CD14-positive monocyte (primary cell): ENCODE results near the gene TBC1D4. TPM values are rescaled to one million over a fixed set of nuclear protein-coding genes. Genes with fewer than 3 reads are reported as not detected.

Source experiments
- DNase-seq, 3 donors: peaks; one replicate each; pipeline ENCODE4 v3.0.0-alpha.2; 2011 to 2022
- H2AFZ ChIP-seq: 2 replicates; pipeline ENCODE4 v1.6.0; 2012; ENCODE audit warnings: mild to moderate bottlenecking, low read depth, low read length, inconsistent platforms; ENCODE audit not compliant: insufficient read depth, poor library complexity, severe bottlenecking
- H3K27ac ChIP-seq, 2 donors: 1 replicate in 1 of 2; 2 replicates in 1 of 2; pipeline ENCODE4 v1.5.1; 2012 to 2013; ENCODE audit warnings: low read length in 2 of 2, control low read depth in 1 of 2, inconsistent platforms in 1 of 2, low read depth in 1 of 2, mild to moderate bottlenecking in 1 of 2
- H3K27me3 ChIP-seq, 2 donors: one replicate each; pipeline versions ENCODE4 v1.6.0 to v1.6.1; 2011 to 2013; ENCODE audit warnings: low read length in 2 of 2; ENCODE audit not compliant: control insufficient read depth in 2 of 2, insufficient read depth in 2 of 2
- H3K36me3 ChIP-seq, 2 donors: replicated peaks in 1 of 2; 1 replicate in 1 of 2; 2 replicates in 1 of 2; pipeline versions ENCODE4 v1.5.1 to v1.6.1; 2012 to 2013; ENCODE audit warnings: low read length in 2 of 2, control low read depth in 1 of 2, inconsistent platforms in 1 of 2, mild to moderate bottlenecking in 1 of 2; ENCODE audit not compliant: insufficient read depth in 2 of 2, control insufficient read depth in 1 of 2
- H3K4me1 ChIP-seq, 2 donors: 1 replicate in 1 of 2; 2 replicates in 1 of 2; pipeline versions ENCODE4 v1.5.1 to v1.6.1; 2012 to 2013; ENCODE audit warnings: low read length in 2 of 2, control low read depth in 1 of 2, inconsistent platforms in 1 of 2, mild to moderate bottlenecking in 1 of 2, moderate library complexity in 1 of 2; ENCODE audit not compliant: insufficient read depth in 2 of 2, control insufficient read depth in 1 of 2
- H3K4me2 ChIP-seq: replicated peaks from 2 replicates; pipeline ENCODE3; 2012; ENCODE audit warnings: low read length, moderate library complexity, mild to moderate bottlenecking; ENCODE audit not compliant: poor library complexity, severe bottlenecking; ENCODE audit errors: extremely low read depth
- H3K4me3 ChIP-seq, 3 experiments: fragments of 200-600 bp in 1 of 3; sonication (generic) in 1 of 3; replicated peaks in 1 of 3; 1 replicate in 2 of 3; 2 replicates in 1 of 3; pipeline ENCODE4 v1.5.1; 2011 to 2013; ENCODE audit warnings: low read length in 3 of 3, mild to moderate bottlenecking in 3 of 3, control low read depth in 2 of 3, low read depth in 2 of 3, inconsistent platforms in 1 of 3, moderate library complexity in 1 of 3
- H3K79me2 ChIP-seq: 2 replicates; pipeline ENCODE4 v1.6.0; 2012; ENCODE audit warnings: mild to moderate bottlenecking, control low read depth, inconsistent platforms, low read length, moderate library complexity; ENCODE audit not compliant: insufficient read depth
- H3K9ac ChIP-seq: 2 replicates; pipeline ENCODE4 v1.6.0; 2017; ENCODE audit warnings: low read length, mild to moderate bottlenecking; ENCODE audit not compliant: insufficient read depth, poor library complexity, severe bottlenecking
- H3K9me3 ChIP-seq, 2 donors: replicated peaks in 1 of 2; 1 replicate in 1 of 2; 2 replicates in 1 of 2; pipeline versions ENCODE4 v1.5.1 to v1.6.1; 2012 to 2013; ENCODE audit warnings: low read length in 2 of 2, control low read depth in 1 of 2; ENCODE audit not compliant: control insufficient read depth in 1 of 2, insufficient read depth in 1 of 2
- H4K20me1 ChIP-seq: 2 replicates; pipeline ENCODE4 v1.6.0; 2012; ENCODE audit warnings: mild to moderate bottlenecking, low read length, control low read depth, moderate library complexity; ENCODE audit not compliant: insufficient read depth
- H3K27ac Mint-ChIP-seq, 7 donors: one replicate each; pipeline ENCODE4 v1.8.0; 2020; ENCODE audit warnings: mild to moderate bottlenecking in 7 of 7, mixed read lengths in 7 of 7, moderate library complexity in 6 of 7, inconsistent platforms in 2 of 7
- H3K27me3 Mint-ChIP-seq, 3 donors: one replicate each; pipeline ENCODE4 v1.8.0; 2021 to 2022; ENCODE audit warnings: low read depth in 3 of 3, mild to moderate bottlenecking in 3 of 3, mixed read lengths in 3 of 3, moderate library complexity in 3 of 3, inconsistent platforms in 1 of 3
- H3K36me3 Mint-ChIP-seq, 2 donors: one replicate each; pipeline ENCODE4 v1.8.0; 2020; ENCODE audit warnings: mixed read lengths in 2 of 2, inconsistent platforms in 1 of 2, mild to moderate bottlenecking in 1 of 2
- H3K4me1 Mint-ChIP-seq: one replicate; pipeline ENCODE4 v1.8.0; 2020; ENCODE audit warnings: mild to moderate bottlenecking, mixed read lengths
- H3K4me3 Mint-ChIP-seq, 2 donors: one replicate each; pipeline ENCODE4 v1.8.0; 2020; ENCODE audit warnings: mild to moderate bottlenecking in 2 of 2, mixed read lengths in 2 of 2, moderate library complexity in 1 of 2
- H3K9me3 Mint-ChIP-seq, 7 donors: one replicate each; pipeline ENCODE4 v1.8.0; 2020 to 2022; ENCODE audit warnings: mixed read lengths in 7 of 7, mild to moderate bottlenecking in 6 of 7, moderate library complexity in 6 of 7, inconsistent platforms in 2 of 7
- WGBS: methylation state at CpG from one replicate; pipeline ENCODE4 v1.1.5; 2013; ENCODE audit warnings: missing lambda C conversion rate; ENCODE audit not compliant: insufficient coverage; 5-methylcytosine and 5-hydroxymethylcytosine counted together
- intact Hi-C, 2 donors: fragments of 100-400 bp; cut with micrococcal nuclease; formaldehyde crosslinking; loops; one replicate each; pipeline versions ENCODE4 v1.15.0 to v1.15.1; 2023
- polyA plus RNA-seq, 3 donors: library from polyadenylated mRNA; depleted of rRNA in 1 of 3; unstranded in 2 of 3; stranded (reverse) in 1 of 3; fragments of 300-500 nt in 2 of 3; fragments of >200 nt in 1 of 3; fragmentation: Illumina TruSeq in 2 of 3; gene quantifications; 1 replicate in 2 of 3; 2 replicates in 1 of 3; pipeline ENCODE4 v1.2.3, GENCODE V29; 2012 to 2021
- TF ChIP-seq, protein P1 (sequence below): fragments of 200-600 bp; IDR thresholded peaks from one replicate; pipeline ENCODE4 v1.8.0; 2022; ENCODE audit warnings: antibody characterized with exemption, mild to moderate bottlenecking

TBC1D4 gene
- polyA plus RNA-seq, 3 donors = 2.0 to 6.7 (median 2.5) TPM

DNA sequence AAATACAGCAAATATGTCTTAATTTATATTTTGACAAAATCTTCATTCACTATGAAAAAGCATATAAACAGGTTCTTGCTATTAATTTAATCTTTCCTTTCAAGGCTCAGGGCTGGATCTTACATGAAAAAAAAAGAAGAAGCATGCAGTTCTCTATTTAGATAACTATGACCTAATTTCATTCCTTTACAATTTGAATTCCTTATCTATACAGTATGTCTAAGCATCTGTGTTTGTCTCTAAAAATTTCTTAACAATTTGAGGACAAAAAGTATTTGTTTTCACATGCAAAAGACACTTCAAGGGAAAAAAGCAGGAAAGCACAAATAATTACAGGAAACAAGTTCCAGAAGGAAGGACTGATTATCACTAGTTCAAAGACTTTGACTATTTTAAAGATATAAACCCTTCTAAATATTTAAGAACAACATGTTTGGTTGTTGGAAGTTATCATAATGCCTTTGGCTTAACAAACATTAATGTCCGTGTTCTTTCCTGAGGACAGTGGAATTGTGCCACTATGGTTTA is 157.5 kb downstream of the TBC1D4 start:
- Mint-ChIP-seq H3K9me3 (peaks cover 0 to 3% (median 0%) of the 10 kb centered on the region in 7 donors), H3K27ac (no peak overlapping the region), H3K4me3 (no peak overlapping the region), H3K4me1 (peaks cover 10% of the 10 kb centered on the region), H3K36me3 (peaks cover 0 to 6% of the 10 kb centered on the region in 2 donors), H3K27me3 (no peaks in the 10 kb centered on the region)
- no peak for DNase-seq
- no peak overlapping the region for H3K9ac ChIP-seq
- H4K20me1 ChIP-seq = no peaks in the 10 kb centered on the region
- H3K27me3 ChIP-seq = no peaks in the 10 kb centered on the region
- intact Hi-C loops = no loop called here
- H3K36me3 ChIP-seq = no peaks in the 10 kb centered on the region
- H3K4me1 ChIP-seq = peaks cover 13 to 15% of the 10 kb centered on the region in 2 donors
- no peak overlapping the region for H3K4me3 ChIP-seq
- WGBS = no CpG with 5 or more reads among the region's 1 CpG
- H3K9me3 ChIP-seq = no peaks in the 10 kb centered on the region
- TF ChIP-seq, protein P1, sequence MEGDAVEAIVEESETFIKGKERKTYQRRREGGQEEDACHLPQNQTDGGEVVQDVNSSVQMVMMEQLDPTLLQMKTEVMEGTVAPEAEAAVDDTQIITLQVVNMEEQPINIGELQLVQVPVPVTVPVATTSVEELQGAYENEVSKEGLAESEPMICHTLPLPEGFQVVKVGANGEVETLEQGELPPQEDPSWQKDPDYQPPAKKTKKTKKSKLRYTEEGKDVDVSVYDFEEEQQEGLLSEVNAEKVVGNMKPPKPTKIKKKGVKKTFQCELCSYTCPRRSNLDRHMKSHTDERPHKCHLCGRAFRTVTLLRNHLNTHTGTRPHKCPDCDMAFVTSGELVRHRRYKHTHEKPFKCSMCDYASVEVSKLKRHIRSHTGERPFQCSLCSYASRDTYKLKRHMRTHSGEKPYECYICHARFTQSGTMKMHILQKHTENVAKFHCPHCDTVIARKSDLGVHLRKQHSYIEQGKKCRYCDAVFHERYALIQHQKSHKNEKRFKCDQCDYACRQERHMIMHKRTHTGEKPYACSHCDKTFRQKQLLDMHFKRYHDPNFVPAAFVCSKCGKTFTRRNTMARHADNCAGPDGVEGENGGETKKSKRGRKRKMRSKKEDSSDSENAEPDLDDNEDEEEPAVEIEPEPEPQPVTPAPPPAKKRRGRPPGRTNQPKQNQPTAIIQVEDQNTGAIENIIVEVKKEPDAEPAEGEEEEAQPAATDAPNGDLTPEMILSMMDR = no peak
- H3K27ac ChIP-seq = no peak overlapping the region
- H2AFZ ChIP-seq = no peak overlapping the region
- no peaks in the 10 kb centered on the region for H3K79me2 ChIP-seq
- H3K4me2 ChIP-seq = no peak overlapping the region

GRCh38 chr13:75321084-75321483 is 160.9 kb downstream of the TBC1D4 start:
- no peaks in the 10 kb centered on the region for H3K27me3 Mint-ChIP-seq
- H3K4me1 Mint-ChIP-seq = peaks cover 17% of the 10 kb centered on the region
- Histone ChIP-seq H3K9me3 (no peaks in the 10 kb centered on the region), H3K27ac (no peak overlapping the region), H3K4me2 (no peak overlapping the region), H3K4me3 (no peak overlapping the region), H3K9ac (no peak overlapping the region), H2AFZ (no peak overlapping the region), H3K36me3 (no peaks in the 10 kb centered on the region), H3K79me2 (no peaks in the 10 kb centered on the region), H3K4me1 (peaks cover 16 to 33% of the 10 kb centered on the region in 2 donors), H4K20me1 (no peaks in the 10 kb centered on the region), H3K27me3 (no peaks in the 10 kb centered on the region)
- no CpG with 5 or more reads among the region's 3 CpGs for WGBS
- intact Hi-C loops = no loop called here
- TF ChIP-seq, protein P1 = no peak
- H3K4me3 Mint-ChIP-seq = no peak overlapping the region
- H3K9me3 Mint-ChIP-seq = peaks cover 0 to 1% (median 0%) of the 10 kb centered on the region in 7 donors
- no peak overlapping the region for H3K27ac Mint-ChIP-seq
- H3K36me3 Mint-ChIP-seq = peaks cover 0 to 6% of the 10 kb centered on the region in 2 donors
- DNase-seq = no peak
